SU-DHL-6 (cell line): Measurements from ENCODE around the gene LZTR1.

ENCODE experiments used
- EZH2phosphoT487 ChIP-seq: fragments of 200-600 bp; sonication (generic), shearing (Covaris generic); conservative IDR thresholded peaks from 2 replicates; pipeline ENCODE4 v1.6.1; 2018; ENCODE audit warnings: mild to moderate bottlenecking, antibody characterized with exemption, low read length, moderate library complexity, mixed read lengths
- TF ChIP-seq, protein P1 (sequence below): fragments of 200-600 bp; sonication (generic); IDR thresholded peaks from one replicate; pipeline ENCODE4 v1.5.1; 2017; ENCODE audit warnings: antibody characterized with exemption, mild to moderate bottlenecking, low read length, moderate library complexity; ENCODE audit not compliant: insufficient read depth, poor library complexity, severe bottlenecking

DNA sequence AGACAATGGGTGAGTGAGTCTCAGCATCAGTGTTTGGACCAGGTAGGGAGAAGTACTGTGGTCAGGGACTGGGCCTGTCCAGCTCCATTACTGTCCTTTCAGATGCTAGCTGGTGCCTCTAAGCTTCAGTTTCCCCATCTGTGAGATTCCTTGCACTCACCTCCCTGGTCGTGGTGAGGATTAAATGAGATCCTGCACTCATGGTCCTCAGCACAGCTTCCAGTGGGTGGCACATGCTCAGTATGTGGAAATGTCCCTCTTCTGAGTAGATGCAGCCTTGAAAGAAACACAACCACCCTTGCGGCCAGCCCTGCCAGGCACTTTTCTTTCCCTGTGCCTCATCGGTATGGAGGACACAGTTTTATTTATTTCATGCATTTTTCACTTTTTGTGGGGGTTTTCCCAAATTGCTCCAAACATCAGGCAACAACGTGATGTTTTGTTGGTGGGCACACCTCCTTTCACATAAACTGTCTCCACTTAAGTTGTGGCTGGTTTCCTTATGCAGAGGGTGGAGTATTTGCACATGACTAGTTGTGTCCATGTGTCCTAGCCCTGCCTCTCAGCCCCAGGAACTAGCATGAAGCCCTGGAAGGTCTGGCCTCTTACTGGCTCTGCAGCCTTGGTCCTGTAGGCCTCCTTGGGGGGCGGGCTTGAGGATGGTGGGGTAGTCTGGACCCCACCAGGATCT is 1.1 kb downstream of the LZTR1 start:
- TF ChIP-seq, protein P1, sequence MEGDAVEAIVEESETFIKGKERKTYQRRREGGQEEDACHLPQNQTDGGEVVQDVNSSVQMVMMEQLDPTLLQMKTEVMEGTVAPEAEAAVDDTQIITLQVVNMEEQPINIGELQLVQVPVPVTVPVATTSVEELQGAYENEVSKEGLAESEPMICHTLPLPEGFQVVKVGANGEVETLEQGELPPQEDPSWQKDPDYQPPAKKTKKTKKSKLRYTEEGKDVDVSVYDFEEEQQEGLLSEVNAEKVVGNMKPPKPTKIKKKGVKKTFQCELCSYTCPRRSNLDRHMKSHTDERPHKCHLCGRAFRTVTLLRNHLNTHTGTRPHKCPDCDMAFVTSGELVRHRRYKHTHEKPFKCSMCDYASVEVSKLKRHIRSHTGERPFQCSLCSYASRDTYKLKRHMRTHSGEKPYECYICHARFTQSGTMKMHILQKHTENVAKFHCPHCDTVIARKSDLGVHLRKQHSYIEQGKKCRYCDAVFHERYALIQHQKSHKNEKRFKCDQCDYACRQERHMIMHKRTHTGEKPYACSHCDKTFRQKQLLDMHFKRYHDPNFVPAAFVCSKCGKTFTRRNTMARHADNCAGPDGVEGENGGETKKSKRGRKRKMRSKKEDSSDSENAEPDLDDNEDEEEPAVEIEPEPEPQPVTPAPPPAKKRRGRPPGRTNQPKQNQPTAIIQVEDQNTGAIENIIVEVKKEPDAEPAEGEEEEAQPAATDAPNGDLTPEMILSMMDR: no peak
- no peak for TF ChIP-seq EZH2phosphoT487
